ENCODE results near the gene LRBA.

The LRBA gene

DNA sequence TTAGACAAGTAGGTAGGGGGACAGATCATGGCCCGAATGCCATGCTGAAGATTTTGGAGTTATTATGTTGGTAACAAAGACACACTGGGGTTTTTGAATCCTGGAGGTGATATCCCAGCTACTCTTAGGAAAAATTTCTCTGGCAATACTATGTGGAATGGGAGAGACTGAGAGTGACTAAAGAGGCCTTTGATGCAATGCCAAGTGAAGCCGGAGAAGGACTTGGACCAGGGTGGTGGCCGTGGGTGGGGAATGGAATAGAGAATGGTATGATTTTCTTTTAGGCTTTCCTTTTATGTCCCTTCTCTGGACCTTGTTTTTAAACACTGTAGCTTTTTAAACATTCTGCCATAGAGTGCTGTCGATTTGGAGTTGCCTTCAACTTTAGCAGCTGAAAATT, 795.2 kb downstream of the LRBA start:
- POLR2A ChIA-PET (ENCODE audit: low non-redundant PET): no interaction called here
- no peak overlapping the region for H3K27ac ChIP-seq
- CTCF ChIA-PET: interaction anchor here (0.6 to 0.7 kb wide), 2 partner anchors 147 to 176 kb away, joined by 3 to 6 read pairs; no protein-coding TSS in a partner anchor

GRCh38 chr4:150218447-150218846, 796.6 kb downstream of the LRBA start:
- POLR2A ChIA-PET (ENCODE audit: low non-redundant PET): no interaction called here
- H3K27ac ChIP-seq: no peak overlapping the region
- no peak for TF ChIP-seq CTCF (conservative IDR thresholded peaks at IDR 0.05; ENCODE audit: low read depth)
- no peak for DNase-seq (ENCODE audit: low spot score)
- CTCF ChIA-PET: interaction anchor here (0.6 to 1.5 kb wide), 3 partner anchors 222 to 232 kb away, joined by 3 to 4 read pairs (median 3); no protein-coding TSS in a partner anchor

More for the DNA sequence above, 795.2 kb downstream of the LRBA start:
- TF ChIP-seq CTCF (conservative IDR thresholded peaks at IDR 0.05; ENCODE audit: low read depth): no peak
- DNase-seq (ENCODE audit: low spot score): no peak

DNA sequence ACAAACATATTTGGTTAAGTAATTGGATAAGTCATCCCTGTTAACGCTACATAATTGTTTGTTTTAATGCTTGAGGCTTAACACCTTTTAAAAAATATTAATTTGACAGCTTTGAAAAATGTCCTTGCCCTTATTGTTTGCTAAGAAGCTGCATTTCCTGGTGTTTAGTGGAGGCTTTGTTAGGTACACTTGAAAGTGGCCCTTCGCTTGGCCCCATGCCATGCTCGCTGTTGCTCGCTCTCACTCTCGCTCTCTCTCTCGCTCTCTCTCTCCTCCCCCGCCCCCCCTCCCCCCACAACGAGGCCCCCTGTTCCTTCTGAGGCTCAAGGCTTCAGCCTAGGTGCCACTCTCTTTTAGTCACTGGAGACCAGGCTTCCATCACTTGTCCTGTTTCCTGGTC, 797.3 kb downstream of the LRBA start:
- DNase-seq (ENCODE audit: low spot score): no peak
- no peak for TF ChIP-seq CTCF (conservative IDR thresholded peaks at IDR 0.05; ENCODE audit: low read depth)
- ChIA-PET CTCF (interaction anchor here (0.7 to 1.5 kb wide), 7 partner anchors 9 to 239 kb away, joined by 3 to 5 read pairs (median 3); no protein-coding TSS in a partner anchor), POLR2A (ENCODE audit: low non-redundant PET) (no interaction called here)
- no peak overlapping the region for H3K27ac ChIP-seq

DNA sequence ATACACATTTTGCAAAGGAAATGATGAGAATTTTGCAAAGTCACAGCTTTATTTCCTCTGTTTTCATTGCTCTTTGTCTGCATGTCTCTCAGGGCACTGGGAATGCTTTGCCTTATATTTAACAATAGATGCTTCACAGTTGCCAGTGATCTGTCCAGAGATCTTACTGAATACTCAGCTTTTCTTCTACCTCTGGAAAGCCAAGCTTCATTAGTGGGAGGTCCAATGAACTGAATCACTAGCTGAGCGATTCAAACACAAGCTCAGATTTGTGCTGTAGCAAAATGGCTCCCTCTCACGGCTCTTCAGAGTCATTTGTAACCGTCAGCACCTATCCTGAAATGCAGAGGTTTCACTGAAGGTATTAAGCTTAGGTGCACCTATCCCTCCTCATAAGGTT, 797.9 kb downstream of the LRBA start:
- no peak overlapping the region for H3K27ac ChIP-seq
- DNase-seq (ENCODE audit: low spot score): peak; percentile 13
- peak; percentile 61 for TF ChIP-seq CTCF (conservative IDR thresholded peaks at IDR 0.05; ENCODE audit: low read depth)
- ChIA-PET CTCF (interaction anchor here (1.0 to 1.5 kb wide), 7 partner anchors 10 to 238 kb away, joined by 3 to 4 read pairs (median 3); no protein-coding TSS in a partner anchor), POLR2A (ENCODE audit: low non-redundant PET) (no interaction called here)

- no peak for DNase-seq (ENCODE audit: low spot score)
- no peak overlapping the region for H3K27ac ChIP-seq
- POLR2A ChIA-PET (ENCODE audit: low non-redundant PET): no interaction called here
- CTCF ChIA-PET: interaction anchor here (1.1 to 1.5 kb wide), 6 partner anchors 10 to 238 kb away, joined by 3 to 4 read pairs (median 3); no protein-coding TSS in a partner anchor
- no peak for TF ChIP-seq CTCF (conservative IDR thresholded peaks at IDR 0.05; ENCODE audit: low read depth)
Measured at GRCh38 chr4:150216726-150217125, 798.4 kb downstream of the LRBA start.

- DNase-seq (ENCODE audit: low spot score): peak; percentile 41
- no peak overlapping the region for H3K27ac ChIP-seq
- no peak for TF ChIP-seq CTCF (conservative IDR thresholded peaks at IDR 0.05; ENCODE audit: low read depth)
- ChIA-PET CTCF (interaction anchor here (0.7 kb wide), 1 partner anchor 27 kb away, joined by 3 read pairs; no protein-coding TSS in a partner anchor), POLR2A (ENCODE audit: low non-redundant PET) (no interaction called here)
Measured at GRCh38 chr4:150215601-150216000, 799.5 kb downstream of the LRBA start.

All from RWPE1 (cell line).